Measurements from ENCODE around the gene RHCE. TPM values are rescaled to one million over a fixed set of nuclear protein-coding genes. Genes with fewer than 3 reads are reported as not detected.
A peak's percentile ranks its signal among the peaks of the same experiment; 100 is the strongest.
"Not testable (repeated sequence)": the region's sequence is repeated elsewhere in the genome, so short reads cannot be mapped to it uniquely, and the experiment has no call there.

Gene RHCE
- total RNA-seq, 2 donors from 2014 or later: 0.27 to 0.32 TPM

GRCh38 chr1:25402947-25403803, 17.4 kb downstream of the RHCE start:
- intact Hi-C loops (cut with DNase I): loop anchor here (5.0 kb wide), 1 partner anchor 119 kb away; no protein-coding TSS in a partner anchor
- DNase-seq: not testable (repeated sequence)

DNA sequence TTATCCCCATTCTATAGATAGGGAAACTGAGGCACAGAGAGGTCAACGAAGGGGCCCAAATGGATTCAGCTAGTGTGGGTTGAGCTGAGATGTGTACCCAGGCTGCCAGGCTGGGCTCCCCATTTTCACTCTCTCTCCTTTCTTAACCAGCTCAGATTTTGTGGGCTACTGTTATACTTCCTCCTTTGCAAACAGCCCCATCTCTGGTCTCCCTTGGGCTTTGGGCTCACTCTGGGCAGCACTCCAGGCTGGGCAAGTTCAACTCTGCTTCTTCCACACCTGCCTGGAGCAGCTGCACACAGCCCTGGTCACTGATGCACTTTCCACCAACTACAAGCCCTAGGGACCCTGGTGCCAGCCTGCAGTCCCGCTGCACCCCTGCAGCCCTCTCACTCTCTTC, 22.5 kb downstream of the RHCE start:
- H3K4me1 ChIP-seq; intact Hi-C loops (cut with DNase I); H3K9ac ChIP-seq (ENCODE audit: low read depth in 2 of 2, low read length in 2 of 2); H3K36me3 ChIP-seq; H3K27me3 ChIP-seq; H3K27ac ChIP-seq; DNase-seq; H3K9me3 ChIP-seq; H3K4me3 ChIP-seq: not testable (repeated sequence)

More at GRCh38 chr1:25402947-25403803, 17.4 kb downstream of the RHCE start:
- not testable (repeated sequence) for H3K4me1 ChIP-seq; H3K4me3 ChIP-seq; H3K36me3 ChIP-seq; H3K27ac ChIP-seq; H3K9me3 ChIP-seq; H3K9ac ChIP-seq (ENCODE audit: low read depth in 2 of 2, low read length in 2 of 2); H3K27me3 ChIP-seq
- TF ChIP-seq, protein P1, sequence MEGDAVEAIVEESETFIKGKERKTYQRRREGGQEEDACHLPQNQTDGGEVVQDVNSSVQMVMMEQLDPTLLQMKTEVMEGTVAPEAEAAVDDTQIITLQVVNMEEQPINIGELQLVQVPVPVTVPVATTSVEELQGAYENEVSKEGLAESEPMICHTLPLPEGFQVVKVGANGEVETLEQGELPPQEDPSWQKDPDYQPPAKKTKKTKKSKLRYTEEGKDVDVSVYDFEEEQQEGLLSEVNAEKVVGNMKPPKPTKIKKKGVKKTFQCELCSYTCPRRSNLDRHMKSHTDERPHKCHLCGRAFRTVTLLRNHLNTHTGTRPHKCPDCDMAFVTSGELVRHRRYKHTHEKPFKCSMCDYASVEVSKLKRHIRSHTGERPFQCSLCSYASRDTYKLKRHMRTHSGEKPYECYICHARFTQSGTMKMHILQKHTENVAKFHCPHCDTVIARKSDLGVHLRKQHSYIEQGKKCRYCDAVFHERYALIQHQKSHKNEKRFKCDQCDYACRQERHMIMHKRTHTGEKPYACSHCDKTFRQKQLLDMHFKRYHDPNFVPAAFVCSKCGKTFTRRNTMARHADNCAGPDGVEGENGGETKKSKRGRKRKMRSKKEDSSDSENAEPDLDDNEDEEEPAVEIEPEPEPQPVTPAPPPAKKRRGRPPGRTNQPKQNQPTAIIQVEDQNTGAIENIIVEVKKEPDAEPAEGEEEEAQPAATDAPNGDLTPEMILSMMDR (IDR thresholded peaks at IDR 0.05): peak; percentile 26

GRCh38 chr1:25397549-25397948, 23.1 kb downstream of the RHCE start:
- H3K27me3 ChIP-seq; H3K36me3 ChIP-seq; H3K9ac ChIP-seq (ENCODE audit: low read depth in 2 of 2, low read length in 2 of 2); H3K27ac ChIP-seq; intact Hi-C loops (cut with DNase I); H3K4me1 ChIP-seq; H3K4me3 ChIP-seq; DNase-seq; H3K9me3 ChIP-seq: not testable (repeated sequence)

DNA sequence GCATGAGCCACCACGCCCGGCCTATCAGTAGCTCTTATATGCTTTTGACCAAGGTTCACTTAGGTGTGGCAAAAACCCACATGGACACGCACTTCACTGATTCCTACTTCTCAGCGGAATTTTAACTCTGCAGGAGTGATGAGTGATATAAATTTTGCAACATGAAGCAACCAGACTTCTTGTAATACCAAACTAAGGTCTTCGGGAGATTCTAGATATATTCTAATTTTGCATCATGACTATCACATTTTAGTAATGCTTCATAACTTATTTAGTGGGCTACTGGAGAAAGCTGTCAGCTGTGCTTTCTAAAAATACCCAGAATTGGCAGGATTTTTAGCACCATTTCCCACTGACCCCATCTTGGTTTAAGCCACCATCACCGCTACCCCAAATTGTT, 27.8 kb downstream of the RHCE start:
- Histone ChIP-seq H3K36me3 (no peaks in the 10 kb centered on the region), H3K27me3 (no peaks in the 10 kb centered on the region), H3K4me1 (no peaks in the 10 kb centered on the region), H3K27ac (no peak overlapping the region), H3K9ac (ENCODE audit: low read depth in 2 of 2, low read length in 2 of 2) (no peak overlapping the region), H3K4me3 (no peak overlapping the region), H3K9me3 (no peaks in the 10 kb centered on the region)
- no peak for DNase-seq
- TF ChIP-seq, protein P1 (IDR thresholded peaks at IDR 0.05): no peak
- intact Hi-C loops (cut with DNase I): no loop called here

- H3K9ac ChIP-seq (ENCODE audit: low read depth in 2 of 2, low read length in 2 of 2); H3K36me3 ChIP-seq; H3K4me1 ChIP-seq; H3K4me3 ChIP-seq; DNase-seq; intact Hi-C loops (cut with DNase I); H3K27ac ChIP-seq; H3K9me3 ChIP-seq; H3K27me3 ChIP-seq: not testable (repeated sequence)
These were observed 30.9 kb downstream of the RHCE start for GRCh38 chr1:25389721-25390120.

GRCh38 chr1:25388691-25389090, 31.9 kb downstream of the RHCE start:
- H3K27ac ChIP-seq; DNase-seq; intact Hi-C loops (cut with DNase I): not testable (repeated sequence)

DNA sequence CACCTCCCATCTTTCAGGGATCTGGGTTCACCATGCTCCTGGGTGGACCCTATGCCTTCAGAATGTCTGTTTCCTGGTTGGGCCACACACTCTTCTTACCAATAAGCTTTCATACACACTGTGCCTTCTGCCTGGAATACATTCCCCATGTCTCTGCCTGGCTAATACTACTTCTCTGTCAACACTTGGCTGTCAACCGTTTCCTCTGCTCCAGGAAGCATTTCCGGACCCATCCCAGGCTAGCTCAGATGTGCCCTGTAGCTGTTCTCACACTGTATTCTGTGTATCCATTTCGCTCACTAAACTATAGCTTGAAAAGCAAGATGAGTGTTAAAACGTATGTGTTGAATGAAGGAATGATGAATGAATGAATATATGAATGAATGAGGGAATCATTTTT, 33.5 kb downstream of the RHCE start:
- H3K27me3 ChIP-seq; H3K4me3 ChIP-seq; H3K27ac ChIP-seq; DNase-seq; intact Hi-C loops (cut with DNase I); H3K9me3 ChIP-seq; H3K4me1 ChIP-seq; H3K9ac ChIP-seq (ENCODE audit: low read depth in 2 of 2, low read length in 2 of 2); H3K36me3 ChIP-seq: not testable (repeated sequence)

More at GRCh38 chr1:25388691-25389090, 31.9 kb downstream of the RHCE start:
- not testable (repeated sequence) for H3K36me3 ChIP-seq; H3K9me3 ChIP-seq; H3K27me3 ChIP-seq; H3K4me1 ChIP-seq; H3K9ac ChIP-seq (ENCODE audit: low read depth in 2 of 2, low read length in 2 of 2); H3K4me3 ChIP-seq

DNA sequence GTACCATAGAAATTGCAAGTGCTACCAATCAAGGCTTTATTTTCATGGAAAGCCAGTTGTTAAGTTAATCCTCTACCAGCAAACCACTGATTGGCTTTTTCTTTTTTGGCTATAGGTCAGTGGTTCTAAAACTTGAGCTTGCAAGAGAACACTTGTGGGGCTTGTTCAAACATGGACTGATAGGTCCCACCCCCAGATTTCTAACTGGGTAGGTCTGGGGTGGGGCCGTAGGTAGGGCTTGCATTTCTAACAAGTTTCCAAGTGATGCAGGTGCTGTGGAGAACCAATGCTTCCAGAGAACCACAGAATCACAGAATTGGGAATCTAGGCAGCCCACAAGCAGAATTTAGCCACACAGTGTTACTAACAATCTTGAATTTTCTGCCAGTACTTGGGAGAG, 36.8 kb downstream of the RHCE start:
- H3K36me3 ChIP-seq; H3K27ac ChIP-seq; H3K9me3 ChIP-seq; DNase-seq; H3K27me3 ChIP-seq; H3K9ac ChIP-seq (ENCODE audit: low read depth in 2 of 2, low read length in 2 of 2); H3K4me1 ChIP-seq; intact Hi-C loops (cut with DNase I); H3K4me3 ChIP-seq: not testable (repeated sequence)

DNA sequence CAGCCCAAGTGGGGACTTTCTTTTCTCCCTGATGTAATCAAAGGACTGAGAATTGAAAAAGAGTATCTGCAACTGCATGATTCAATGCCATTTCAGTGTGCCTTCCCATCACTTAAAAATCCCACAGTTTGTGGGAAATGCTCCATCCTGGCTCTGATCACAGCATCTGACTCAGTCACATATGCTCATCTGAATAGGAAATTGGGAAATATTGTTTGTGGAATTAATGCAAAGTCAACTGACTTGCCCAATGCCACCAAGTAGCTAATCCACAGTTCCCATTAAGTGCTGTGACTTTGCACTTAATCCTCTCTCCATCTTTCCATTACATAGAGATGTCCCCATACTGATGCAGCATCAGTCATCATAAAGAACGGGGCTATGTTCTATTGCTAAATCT, 37.5 kb downstream of the RHCE start:
- H3K4me3 ChIP-seq; DNase-seq; intact Hi-C loops (cut with DNase I); H3K27me3 ChIP-seq; H3K36me3 ChIP-seq; H3K27ac ChIP-seq; H3K9me3 ChIP-seq; H3K4me1 ChIP-seq; H3K9ac ChIP-seq (ENCODE audit: low read depth in 2 of 2, low read length in 2 of 2): not testable (repeated sequence)

DNA sequence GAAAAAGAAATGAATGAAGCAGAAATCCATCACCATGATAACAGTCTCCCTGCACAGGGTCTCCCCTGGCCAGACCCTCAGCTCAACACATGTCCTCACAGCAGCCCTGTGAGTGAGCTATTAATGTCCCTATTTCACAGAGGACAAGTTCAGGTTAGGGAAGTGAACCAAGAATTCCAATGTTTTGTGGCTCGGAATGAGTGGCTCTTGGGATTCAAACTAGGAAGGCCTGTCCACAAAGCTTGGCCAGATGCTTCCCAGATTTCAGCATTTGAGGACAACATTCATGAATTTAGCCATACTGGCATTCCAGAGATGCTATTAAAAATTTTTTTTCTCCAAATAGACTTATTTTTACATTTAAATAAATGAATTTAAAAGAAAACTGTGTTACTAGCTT, 38.1 kb downstream of the RHCE start:
- H3K4me3 ChIP-seq; H3K27me3 ChIP-seq; H3K4me1 ChIP-seq; H3K27ac ChIP-seq; DNase-seq; intact Hi-C loops (cut with DNase I); H3K9me3 ChIP-seq; H3K9ac ChIP-seq (ENCODE audit: low read depth in 2 of 2, low read length in 2 of 2); H3K36me3 ChIP-seq: not testable (repeated sequence)

- H3K27ac ChIP-seq; intact Hi-C loops (cut with DNase I); H3K9me3 ChIP-seq; H3K4me1 ChIP-seq; H3K27me3 ChIP-seq; H3K4me3 ChIP-seq; H3K36me3 ChIP-seq; H3K9ac ChIP-seq (ENCODE audit: low read depth in 2 of 2, low read length in 2 of 2); DNase-seq: not testable (repeated sequence)
These were observed 42.3 kb downstream of the RHCE start for GRCh38 chr1:25378367-25378766.

- DNase-seq; H3K27ac ChIP-seq; H3K4me3 ChIP-seq; intact Hi-C loops (cut with DNase I); H3K9ac ChIP-seq (ENCODE audit: low read depth in 2 of 2, low read length in 2 of 2); H3K27me3 ChIP-seq; H3K36me3 ChIP-seq; H3K4me1 ChIP-seq; H3K9me3 ChIP-seq: not testable (repeated sequence)
These were observed 48.9 kb downstream of the RHCE start for GRCh38 chr1:25371757-25372156.

All from colonic mucosa (tissue), 4 donors.